SK-N-MC (cell line): ENCODE results near the gene MCM7.

Source experiments
- EZH2 ChIP-seq: fragments of 200-600 bp; sonication (generic); IDR thresholded peaks from one replicate; pipeline ENCODE4 v1.6.1; 2017; ENCODE audit warnings: antibody characterized with exemption
- POLR2AphosphoS5 ChIP-seq: IDR thresholded peaks from 2 replicates; pipeline ENCODE4 v1.6.1; 2012; ENCODE audit warnings: mild to moderate bottlenecking, low read depth, low read length, borderline replicate concordance

GRCh38 chr7:100051611-100052010 is 49.6 kb downstream of the MCM7 start:
- TF ChIP-seq EZH2 (no peak), POLR2AphosphoS5 (no peak)
